Trophoblast cell (in vitro differentiated cells and primary cell): ENCODE results near the gene SLC39A2.

Experiments used
- DNase-seq, 2 donors: peaks; one replicate each; pipeline ENCODE4 v3.0.0-alpha.2; 2016
- H2AFZ ChIP-seq: 2 replicates; pipeline ENCODE4 v1.6.1; 2013; ENCODE audit warnings: low read length, moderate library complexity, mild to moderate bottlenecking; ENCODE audit not compliant: insufficient read depth, poor library complexity
- H2AK5ac ChIP-seq: 2 replicates; pipeline ENCODE4 v1.6.1; 2013; ENCODE audit warnings: mild to moderate bottlenecking, low read length
- H2BK120ac ChIP-seq: 2 replicates; pipeline ENCODE4 v1.6.1; 2013; ENCODE audit warnings: low read length, mild to moderate bottlenecking, moderate library complexity; ENCODE audit not compliant: insufficient read depth, poor library complexity
- H2BK12ac ChIP-seq: 2 replicates; pipeline ENCODE4 v1.6.1; 2013; ENCODE audit warnings: mild to moderate bottlenecking, low read length, moderate library complexity
- H2BK5ac ChIP-seq: 2 replicates; pipeline ENCODE4 v1.6.1; 2013; ENCODE audit warnings: low read length, low read depth, moderate library complexity, mild to moderate bottlenecking; ENCODE audit not compliant: poor library complexity
- H3K14ac ChIP-seq: 2 replicates; pipeline ENCODE4 v1.6.1; 2013; ENCODE audit warnings: mild to moderate bottlenecking, low read length
- H3K18ac ChIP-seq: 2 replicates; pipeline ENCODE4 v1.6.1; 2013; ENCODE audit warnings: mild to moderate bottlenecking, low read length
- H3K23ac ChIP-seq: 2 replicates; pipeline ENCODE4 v1.6.1; 2013; ENCODE audit warnings: low read length
- H3K27ac ChIP-seq: 2 replicates; pipeline ENCODE4 v1.5.1; 2013; ENCODE audit warnings: low read depth, mild to moderate bottlenecking, inconsistent platforms, low read length, moderate library complexity
- H3K27me3 ChIP-seq: 2 replicates; pipeline ENCODE4 v1.6.1; 2013; ENCODE audit warnings: inconsistent platforms, mild to moderate bottlenecking, low read length, moderate library complexity; ENCODE audit not compliant: insufficient read depth
- H3K36me3 ChIP-seq, 2 experiments: 1 replicate in 1 of 2; 2 replicates in 1 of 2; pipeline ENCODE4 v1.6.1; 2013; ENCODE audit warnings: low read length in 2 of 2, mild to moderate bottlenecking in 2 of 2, moderate library complexity in 1 of 2; ENCODE audit not compliant: insufficient read depth in 2 of 2, control insufficient read depth in 1 of 2
- H3K4ac ChIP-seq: 2 replicates; pipeline ENCODE4 v1.6.1; 2013; ENCODE audit warnings: low read depth, mild to moderate bottlenecking, low read length, moderate library complexity
- H3K4me1 ChIP-seq, 2 experiments: 1 replicate in 1 of 2; 2 replicates in 1 of 2; pipeline ENCODE4 v1.6.1; 2013; ENCODE audit warnings: low read length in 2 of 2, mild to moderate bottlenecking in 2 of 2, moderate library complexity in 1 of 2; ENCODE audit not compliant: insufficient read depth in 2 of 2, control insufficient read depth in 1 of 2
- H3K4me2 ChIP-seq: 2 replicates; pipeline ENCODE4 v1.6.1; 2013; ENCODE audit warnings: inconsistent platforms, mild to moderate bottlenecking, low read length, moderate library complexity
- H3K4me3 ChIP-seq: 2 replicates; pipeline ENCODE4 v1.5.1; 2013; ENCODE audit warnings: mild to moderate bottlenecking, low read depth, low read length, inconsistent platforms
- H3K79me1 ChIP-seq: one replicate; pipeline ENCODE4 v1.6.1; 2013; ENCODE audit warnings: low read length
- H3K79me2 ChIP-seq: 2 replicates; pipeline ENCODE4 v1.6.1; 2013; ENCODE audit warnings: low read length, mild to moderate bottlenecking; ENCODE audit not compliant: control insufficient read depth, insufficient read depth, poor library complexity
- H3K9ac ChIP-seq: 2 replicates; pipeline ENCODE4 v1.6.1; 2013; ENCODE audit warnings: mild to moderate bottlenecking, low read length
- H3K9me3 ChIP-seq: 2 replicates; pipeline ENCODE4 v1.6.1; 2013; ENCODE audit warnings: low read depth, mild to moderate bottlenecking, control low read depth, inconsistent platforms, low read length; ENCODE audit not compliant: insufficient read depth
- H4K12ac ChIP-seq: 2 replicates; pipeline ENCODE4 v1.6.1; 2013; ENCODE audit warnings: low read depth, mild to moderate bottlenecking, low read length, moderate library complexity
- H4K8ac ChIP-seq: 2 replicates; pipeline ENCODE4 v1.6.1; 2013; ENCODE audit warnings: low read depth, mild to moderate bottlenecking, low read length, moderate library complexity
- H4K91ac ChIP-seq: one replicate; pipeline ENCODE4 v1.6.1; 2013; ENCODE audit warnings: low read depth, mild to moderate bottlenecking, low read length, moderate library complexity
- WGBS: extraction: QIAGEN DNeasy Blood & Tissue Kit; methylation state at CpG from one replicate; pipeline ENCODE4 v1.1.7; 2013; ENCODE audit warnings: missing lambda C conversion rate; ENCODE audit not compliant: insufficient read length, insufficient coverage; ENCODE audit errors: extremely low coverage; 5-methylcytosine and 5-hydroxymethylcytosine counted together

SLC39A2 gene

DNA sequence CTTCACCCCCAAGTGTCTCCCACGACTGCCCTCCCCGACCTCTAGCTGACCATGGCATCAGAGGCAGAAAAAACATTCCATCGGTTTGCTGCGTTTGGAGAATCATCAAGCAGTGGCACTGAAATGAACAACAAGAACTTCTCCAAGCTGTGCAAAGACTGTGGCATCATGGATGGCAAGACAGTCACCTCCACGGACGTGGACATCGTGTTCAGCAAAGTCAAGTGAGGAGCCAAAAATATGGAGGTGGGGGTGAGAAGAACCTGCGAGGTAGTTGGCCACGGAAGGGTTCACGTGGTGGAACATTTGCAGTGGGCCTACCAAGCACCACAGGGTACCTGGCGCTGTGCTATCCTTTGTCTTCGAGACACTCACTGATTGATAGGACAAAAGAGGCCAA, 31.4 kb downstream of the SLC39A2 start:
- WGBS, result no CpG with 5 or more reads among the region's 12 CpGs
- H3K4me1 ChIP-seq, result peaks cover 13 to 14% of the 10 kb centered on the region in 2 experiments
- peaks cover under 1% of the 10 kb centered on the region for H3K79me1 ChIP-seq
- no peak overlapping the region for H3K4me2 ChIP-seq
- peaks cover 2% of the 10 kb centered on the region for H3K9me3 ChIP-seq
- no peak overlapping the region for H4K12ac ChIP-seq
- no peak overlapping the region for H3K4me3 ChIP-seq
- H2AK5ac ChIP-seq, result no peak overlapping the region
- no peaks in the 10 kb centered on the region for H3K27me3 ChIP-seq
- no peaks in the 10 kb centered on the region for H3K79me2 ChIP-seq
- no peak overlapping the region for H3K18ac ChIP-seq
- H2BK5ac ChIP-seq, result no peak overlapping the region
- no peak overlapping the region for H3K14ac ChIP-seq
- no peak for DNase-seq
- H3K36me3 ChIP-seq, result no peaks in the 10 kb centered on the region
- no peak overlapping the region for H3K9ac ChIP-seq
- H3K27ac ChIP-seq, result no peak overlapping the region
- no peak overlapping the region for H2BK12ac ChIP-seq
- H3K23ac ChIP-seq, result no peak overlapping the region
- H4K8ac ChIP-seq, result no peak overlapping the region
- no peak overlapping the region for H2AFZ ChIP-seq
- H4K91ac ChIP-seq, result no peak overlapping the region
- no peak overlapping the region for H2BK120ac ChIP-seq
- H3K4ac ChIP-seq, result no peak overlapping the region

DNA sequence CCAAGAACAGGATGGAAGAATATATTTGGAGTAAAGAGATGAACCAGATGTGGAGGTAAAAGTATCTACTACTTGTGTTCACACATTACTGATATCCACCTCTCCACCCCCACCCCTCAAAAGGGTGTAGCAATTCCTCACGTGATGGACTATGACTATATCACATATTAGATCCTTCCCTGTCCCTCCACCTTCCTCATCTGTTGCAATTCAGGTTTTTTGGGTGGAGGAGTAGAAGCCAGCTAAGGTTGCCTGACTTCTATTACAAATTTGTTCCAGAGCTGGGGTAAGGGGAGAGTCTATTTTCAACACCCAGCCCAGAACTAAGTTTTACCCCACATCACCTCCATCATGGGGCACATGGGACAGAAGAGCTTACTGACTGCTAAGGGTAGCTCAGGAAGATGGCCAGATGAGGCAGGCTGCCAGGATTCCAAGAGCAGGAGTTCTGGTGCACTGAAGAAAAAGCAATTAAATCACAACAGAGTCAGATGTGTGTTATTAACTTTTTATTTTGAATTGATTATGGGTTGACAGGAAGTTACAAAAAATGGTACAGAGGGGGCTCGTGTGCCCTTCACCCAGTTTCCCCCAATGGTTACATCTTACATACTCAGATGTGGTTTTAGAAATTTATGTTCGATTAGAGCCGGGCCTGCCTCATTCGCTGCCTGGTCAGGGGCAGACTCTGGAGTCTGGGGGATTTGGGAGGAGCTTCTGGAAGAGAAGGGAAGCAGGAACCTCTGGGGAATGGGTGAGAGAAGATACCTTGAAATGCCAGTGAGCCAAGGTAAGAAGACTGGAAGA, 33.4 kb downstream of the SLC39A2 start:
- no peak for DNase-seq
- Histone ChIP-seq H3K14ac (no peak overlapping the region), H2BK120ac (no peak overlapping the region), H2AK5ac (no peak overlapping the region), H3K36me3 (no peaks in the 10 kb centered on the region), H3K4me3 (no peak overlapping the region), H3K79me2 (no peaks in the 10 kb centered on the region), H3K18ac (no peak overlapping the region), H4K91ac (no peak overlapping the region), H2BK12ac (no peak overlapping the region), H3K4ac (no peak overlapping the region), H4K8ac (no peak overlapping the region), H3K9ac (no peak overlapping the region), H4K12ac (no peak overlapping the region), H2BK5ac (no peak overlapping the region), H3K79me1 (no peaks in the 10 kb centered on the region), H3K9me3 (peaks cover 2% of the 10 kb centered on the region), H3K4me1 (no peaks in the 10 kb centered on the region), H3K4me2 (no peak overlapping the region), H3K27me3 (no peaks in the 10 kb centered on the region), H3K23ac (no peak overlapping the region), H3K27ac (no peak overlapping the region), H2AFZ (no peak overlapping the region)
- WGBS, result no CpG with 5 or more reads among the region's 5 CpGs

DNA sequence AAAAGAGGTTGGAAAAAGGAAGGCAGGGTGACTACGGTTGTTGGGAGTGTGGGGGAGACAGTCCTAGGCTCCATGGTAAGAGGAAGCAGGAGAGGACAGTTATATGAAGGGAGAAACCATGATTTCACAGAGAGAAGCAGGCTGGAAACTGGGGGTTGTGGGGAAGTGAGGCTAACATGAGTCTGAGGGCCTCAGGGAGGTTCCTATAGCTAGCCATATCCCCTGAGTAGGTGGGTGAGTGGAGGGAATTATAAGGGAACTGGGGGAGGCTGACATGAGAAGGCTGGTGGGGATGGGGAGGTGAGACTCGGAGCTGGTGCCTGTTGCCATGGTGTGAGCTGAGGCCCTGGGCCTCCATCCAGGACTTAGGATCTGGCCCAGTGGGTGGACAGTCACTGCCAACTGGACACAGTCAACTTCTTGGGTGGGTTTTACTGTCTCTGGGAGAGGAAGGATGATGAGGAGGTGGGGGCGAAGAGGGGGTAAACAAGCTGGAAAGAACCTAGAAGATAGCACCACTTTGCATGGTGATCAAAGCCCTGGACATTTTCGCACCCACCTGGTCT, 34.1 kb downstream of the SLC39A2 start:
- no peak overlapping the region for H3K23ac ChIP-seq
- H3K9me3 ChIP-seq, result peaks cover 2% of the 10 kb centered on the region
- no peak overlapping the region for H3K9ac ChIP-seq
- no peaks in the 10 kb centered on the region for H3K27me3 ChIP-seq
- peak overlapping the region; percentile 45 for H3K4me3 ChIP-seq
- H3K4me1 ChIP-seq, result no peaks in the 10 kb centered on the region
- H2BK120ac ChIP-seq, result no peak overlapping the region
- no peak for DNase-seq
- no peak overlapping the region for H3K27ac ChIP-seq
- no peak overlapping the region for H3K4ac ChIP-seq
- H3K79me1 ChIP-seq, result no peaks in the 10 kb centered on the region
- H4K91ac ChIP-seq, result no peak overlapping the region
- no peak overlapping the region for H3K18ac ChIP-seq
- H2BK12ac ChIP-seq, result no peak overlapping the region
- no peak overlapping the region for H2BK5ac ChIP-seq
- no peak overlapping the region for H3K4me2 ChIP-seq
- H4K12ac ChIP-seq, result no peak overlapping the region
- no peak overlapping the region for H2AFZ ChIP-seq
- no peaks in the 10 kb centered on the region for H3K36me3 ChIP-seq
- H4K8ac ChIP-seq, result no peak overlapping the region
- no CpG with 5 or more reads among the region's 4 CpGs for WGBS
- no peak overlapping the region for H2AK5ac ChIP-seq
- no peak overlapping the region for H3K14ac ChIP-seq
- H3K79me2 ChIP-seq, result no peaks in the 10 kb centered on the region

DNA sequence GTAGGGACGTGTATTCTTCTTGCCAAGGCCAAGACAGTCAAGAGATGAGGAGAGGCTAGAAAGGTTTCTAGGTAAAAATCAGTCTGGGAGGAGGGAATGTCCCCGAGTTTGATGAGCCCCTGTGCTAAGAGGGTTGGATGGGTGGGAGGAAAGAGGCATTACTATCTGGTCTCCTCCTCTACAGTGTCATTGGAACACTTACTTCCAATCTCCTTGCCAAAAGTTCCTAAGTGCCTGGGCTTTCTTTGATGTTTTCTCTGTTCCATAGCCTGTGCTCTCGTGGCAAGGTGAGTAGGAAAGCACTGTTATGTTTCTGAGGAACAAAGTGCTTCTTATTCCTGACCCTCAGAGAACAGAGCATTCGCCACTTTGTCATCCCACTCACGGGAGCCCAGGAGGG, 35.6 kb downstream of the SLC39A2 start, which contains the start of gene RNASE13:
TSS of gene RNASE13 (minus strand) at position 101 of the 400 bp plus-strand sequence. CDS start 519 bp downstream, outside the sequence.
- H4K12ac ChIP-seq, result no peak within 1 kb of the TSS
- H3K23ac ChIP-seq, result no peak within 1 kb of the TSS
- no peaks in the 10 kb centered on the region for H3K79me2 ChIP-seq
- no peaks in the 10 kb centered on the region for H3K27me3 ChIP-seq
- no CpG with 5 or more reads among the region's 5 CpGs for WGBS
- no peak within 1 kb of the TSS for H3K27ac ChIP-seq
- no peak within 1 kb of the TSS for H3K4me3 ChIP-seq
- H2AK5ac ChIP-seq, result no peak within 1 kb of the TSS
- no peak within 1 kb of the TSS for H3K14ac ChIP-seq
- H4K8ac ChIP-seq, result no peak within 1 kb of the TSS
- no peak for DNase-seq
- no peaks in the 10 kb centered on the region for H3K36me3 ChIP-seq
- H3K4ac ChIP-seq, result no peak within 1 kb of the TSS
- no peaks in the 10 kb centered on the region for H3K79me1 ChIP-seq
- no peak within 1 kb of the TSS for H3K4me2 ChIP-seq
- H3K4me1 ChIP-seq, result peaks cover 0 to 2% of the 10 kb centered on the region in 2 experiments
- H2BK12ac ChIP-seq, result no peak within 1 kb of the TSS
- H2AFZ ChIP-seq, result no peak within 1 kb of the TSS
- H2BK5ac ChIP-seq, result no peak within 1 kb of the TSS
- H3K18ac ChIP-seq, result no peak within 1 kb of the TSS
- no peak within 1 kb of the TSS for H3K9ac ChIP-seq
- H2BK120ac ChIP-seq, result no peak within 1 kb of the TSS
- peaks cover 2% of the 10 kb centered on the region for H3K9me3 ChIP-seq
- H4K91ac ChIP-seq, result no peak within 1 kb of the TSS
